ENCODE measurements around the gene AIG1. TPM values are rescaled to one million over a fixed set of nuclear protein-coding genes. Genes with fewer than 3 reads are reported as not detected.

The AIG1 gene
- total RNA-seq, 1 donor from 2014 or later = 14.3 TPM

DNA sequence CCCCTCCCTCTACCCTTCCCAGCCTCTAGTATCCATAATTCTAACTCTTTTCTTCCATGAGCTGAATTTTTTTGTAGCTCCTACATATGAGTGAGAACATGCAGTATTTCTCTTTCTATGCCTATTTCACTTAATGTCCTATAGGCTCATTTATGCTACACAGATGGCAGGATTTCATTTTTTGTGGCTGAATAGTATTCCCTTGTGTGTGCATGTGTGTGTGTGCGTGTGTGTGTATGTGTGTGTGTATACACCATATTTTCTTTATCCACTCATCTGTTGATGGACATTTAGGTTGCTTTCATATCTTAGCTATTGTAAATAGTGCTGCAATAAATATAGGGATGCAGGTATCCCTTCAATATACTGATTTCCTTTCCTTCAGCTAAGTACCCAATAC, 288.8 kb downstream of the AIG1 start:
- Mint-ChIP-seq H3K4me3 (ENCODE audit: unreplicated experiment) (no peak overlapping the region), H3K27ac (ENCODE audit: unreplicated experiment) (no peak overlapping the region), H3K36me3 (ENCODE audit: unreplicated experiment) (peaks cover 6% of the 10 kb centered on the region), H3K27me3 (ENCODE audit: unreplicated experiment) (no peaks in the 10 kb centered on the region), H3K9me3 (ENCODE audit: unreplicated experiment) (no peaks in the 10 kb centered on the region), H3K4me1 (ENCODE audit: low read depth, unreplicated experiment) (no peaks in the 10 kb centered on the region)
- DNase-seq = no peak
- no peak for TF ChIP-seq CTCF (IDR thresholded peaks at IDR 0.05; ENCODE audit: partially characterized antibody, unreplicated experiment)

DNA sequence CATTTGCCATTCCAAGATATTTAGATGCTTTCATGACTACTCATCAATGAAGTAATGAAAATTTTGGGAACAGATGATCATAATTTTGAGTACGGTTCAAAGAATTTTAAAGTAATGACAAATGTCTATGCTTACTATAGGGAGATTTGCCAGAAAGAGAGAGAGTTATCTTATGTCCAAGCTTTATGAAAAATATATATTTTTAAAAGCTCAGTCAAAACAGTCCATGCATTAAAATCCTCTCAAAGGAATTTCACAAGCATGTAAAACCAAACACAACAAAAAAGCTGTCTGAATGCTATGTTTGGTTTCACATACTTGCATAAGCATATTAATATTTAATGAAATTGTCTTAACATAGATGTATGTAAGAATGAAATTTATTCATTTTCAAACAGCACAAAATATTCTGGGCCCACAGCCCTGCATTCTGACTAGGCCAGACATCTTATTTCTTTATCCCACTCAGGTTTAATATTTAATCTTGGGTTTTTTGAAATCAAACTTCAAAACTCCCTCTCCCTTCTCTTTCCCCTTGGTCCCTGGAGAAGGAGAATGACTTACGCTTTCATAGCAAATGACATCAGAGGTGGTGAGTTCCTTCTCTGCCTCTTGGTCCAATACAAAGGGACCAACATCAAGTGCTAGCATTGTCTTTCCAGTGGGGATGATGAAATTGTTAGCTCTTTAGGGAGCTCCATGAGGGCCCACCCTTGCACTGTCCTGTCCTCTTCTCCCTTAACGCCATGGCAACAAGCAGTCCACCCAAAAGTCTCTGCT, 295.6 kb downstream of the AIG1 start:
- Mint-ChIP-seq H3K27me3 (ENCODE audit: unreplicated experiment) (peaks cover 1% of the 10 kb centered on the region), H3K4me3 (ENCODE audit: unreplicated experiment) (no peak overlapping the region), H3K27ac (ENCODE audit: unreplicated experiment) (no peak overlapping the region), H3K36me3 (ENCODE audit: unreplicated experiment) (peaks cover 6% of the 10 kb centered on the region), H3K9me3 (ENCODE audit: unreplicated experiment) (no peaks in the 10 kb centered on the region), H3K4me1 (ENCODE audit: low read depth, unreplicated experiment) (no peaks in the 10 kb centered on the region)
- TF ChIP-seq CTCF (IDR thresholded peaks at IDR 0.05; ENCODE audit: partially characterized antibody, unreplicated experiment) = no peak
- DNase-seq = no peak

DNA sequence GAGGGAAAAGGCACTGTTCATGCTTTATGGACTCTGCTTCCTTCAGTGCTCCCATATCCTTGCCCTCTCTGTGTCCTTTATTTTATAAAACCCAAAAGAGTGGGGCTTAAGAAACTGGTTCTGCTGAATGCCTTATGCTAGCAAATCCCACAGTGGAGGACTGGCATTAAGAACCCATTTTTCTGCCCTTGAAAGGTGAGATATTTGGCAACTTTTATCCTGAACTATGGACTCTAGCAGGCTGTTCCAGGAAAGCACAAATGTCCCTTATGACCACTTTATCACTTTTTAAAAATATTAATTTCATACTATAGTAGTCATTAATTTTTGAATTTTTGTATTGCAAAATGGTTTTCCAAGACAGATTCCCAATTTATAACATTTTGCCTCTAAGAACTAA, 296.5 kb downstream of the AIG1 start:
- no peaks in the 10 kb centered on the region for H3K9me3 Mint-ChIP-seq (ENCODE audit: unreplicated experiment)
- H3K4me3 Mint-ChIP-seq (ENCODE audit: unreplicated experiment) = no peak overlapping the region
- peaks cover 1% of the 10 kb centered on the region for H3K27me3 Mint-ChIP-seq (ENCODE audit: unreplicated experiment)
- no peak overlapping the region for H3K27ac Mint-ChIP-seq (ENCODE audit: unreplicated experiment)
- H3K36me3 Mint-ChIP-seq (ENCODE audit: unreplicated experiment) = peaks cover 6% of the 10 kb centered on the region
- TF ChIP-seq CTCF (IDR thresholded peaks at IDR 0.05; ENCODE audit: partially characterized antibody, unreplicated experiment) = no peak
- H3K4me1 Mint-ChIP-seq (ENCODE audit: low read depth, unreplicated experiment) = no peaks in the 10 kb centered on the region
- no peak for DNase-seq

GRCh38 chr6:143357561-143358255, 297.0 kb downstream of the AIG1 start:
- Mint-ChIP-seq H3K4me1 (ENCODE audit: low read depth, unreplicated experiment) (no peaks in the 10 kb centered on the region), H3K36me3 (ENCODE audit: unreplicated experiment) (peaks cover 6% of the 10 kb centered on the region), H3K4me3 (ENCODE audit: unreplicated experiment) (no peak overlapping the region), H3K27ac (ENCODE audit: unreplicated experiment) (no peak overlapping the region), H3K9me3 (ENCODE audit: unreplicated experiment) (no peaks in the 10 kb centered on the region), H3K27me3 (ENCODE audit: unreplicated experiment) (peaks cover 1% of the 10 kb centered on the region)
- TF ChIP-seq CTCF (IDR thresholded peaks at IDR 0.05; ENCODE audit: partially characterized antibody, unreplicated experiment) = no peak
- DNase-seq = no peak
